Measurements from ENCODE around the gene JUND. TPM values are rescaled to one million over a fixed set of nuclear protein-coding genes. Genes with fewer than 3 reads are reported as not detected.

JUND gene
- total RNA-seq, 6 experiments from 2014 or later, result 70.3 to 99.9 (median 91.7) TPM

DNA sequence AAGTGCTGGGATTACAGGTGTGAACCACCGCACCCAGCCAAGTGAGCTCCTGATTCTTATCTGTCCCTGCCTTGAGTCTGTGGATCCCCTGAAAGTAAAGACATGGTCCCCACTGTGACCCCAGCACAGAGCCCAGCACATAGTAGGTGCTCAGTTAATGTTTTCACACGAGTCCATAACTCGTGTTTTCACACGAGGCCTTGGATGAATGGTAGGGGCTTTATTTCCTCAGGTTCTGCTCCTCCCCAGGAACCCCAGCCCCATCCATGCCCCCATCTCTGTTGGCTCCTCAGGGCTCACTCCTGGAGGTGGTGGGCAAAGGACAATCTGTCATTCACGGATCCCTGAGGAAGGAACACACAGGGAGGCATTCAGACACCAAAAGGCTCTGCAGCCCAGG is 31.6 kb downstream of the JUND start:
- Mint-ChIP-seq H3K27ac (no peak overlapping the region), H3K4me1 (ENCODE audit: low read depth) (no peaks in the 10 kb centered on the region), H3K9me3 (no peaks in the 10 kb centered on the region), H3K27me3 (ENCODE audit: insufficient read depth) (peaks cover 17% of the 10 kb centered on the region), H3K4me3 (no peak overlapping the region), H3K36me3 (ENCODE audit: low read depth) (no peaks in the 10 kb centered on the region)
- DNase-seq, result no peak
- TF ChIP-seq, protein P1, sequence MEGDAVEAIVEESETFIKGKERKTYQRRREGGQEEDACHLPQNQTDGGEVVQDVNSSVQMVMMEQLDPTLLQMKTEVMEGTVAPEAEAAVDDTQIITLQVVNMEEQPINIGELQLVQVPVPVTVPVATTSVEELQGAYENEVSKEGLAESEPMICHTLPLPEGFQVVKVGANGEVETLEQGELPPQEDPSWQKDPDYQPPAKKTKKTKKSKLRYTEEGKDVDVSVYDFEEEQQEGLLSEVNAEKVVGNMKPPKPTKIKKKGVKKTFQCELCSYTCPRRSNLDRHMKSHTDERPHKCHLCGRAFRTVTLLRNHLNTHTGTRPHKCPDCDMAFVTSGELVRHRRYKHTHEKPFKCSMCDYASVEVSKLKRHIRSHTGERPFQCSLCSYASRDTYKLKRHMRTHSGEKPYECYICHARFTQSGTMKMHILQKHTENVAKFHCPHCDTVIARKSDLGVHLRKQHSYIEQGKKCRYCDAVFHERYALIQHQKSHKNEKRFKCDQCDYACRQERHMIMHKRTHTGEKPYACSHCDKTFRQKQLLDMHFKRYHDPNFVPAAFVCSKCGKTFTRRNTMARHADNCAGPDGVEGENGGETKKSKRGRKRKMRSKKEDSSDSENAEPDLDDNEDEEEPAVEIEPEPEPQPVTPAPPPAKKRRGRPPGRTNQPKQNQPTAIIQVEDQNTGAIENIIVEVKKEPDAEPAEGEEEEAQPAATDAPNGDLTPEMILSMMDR (IDR thresholded peaks at IDR 0.05), result no peak

DNA sequence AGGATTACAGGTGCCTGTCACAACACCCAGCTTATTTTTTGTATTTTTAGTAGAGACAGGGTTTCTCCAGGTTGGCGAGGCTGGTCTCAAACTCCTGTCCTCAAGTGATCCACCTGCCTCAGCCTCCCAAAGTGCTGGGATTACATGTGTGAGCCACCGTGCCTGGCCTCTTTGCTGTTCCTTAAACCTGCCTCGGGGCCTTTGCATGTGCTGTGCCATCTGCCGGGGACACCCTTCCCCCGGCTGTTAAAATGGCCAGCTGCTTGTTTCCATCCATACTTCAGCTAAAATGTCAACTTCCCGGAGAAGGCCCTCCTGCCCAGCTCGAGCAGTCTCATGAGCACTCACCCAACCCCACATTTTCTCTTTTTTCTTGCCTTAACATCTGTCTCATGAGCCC is 36.1 kb downstream of the JUND start:
- H3K36me3 Mint-ChIP-seq (ENCODE audit: low read depth), result peaks cover 4% of the 10 kb centered on the region; the same call in 1 of the 2 replicates

DNA sequence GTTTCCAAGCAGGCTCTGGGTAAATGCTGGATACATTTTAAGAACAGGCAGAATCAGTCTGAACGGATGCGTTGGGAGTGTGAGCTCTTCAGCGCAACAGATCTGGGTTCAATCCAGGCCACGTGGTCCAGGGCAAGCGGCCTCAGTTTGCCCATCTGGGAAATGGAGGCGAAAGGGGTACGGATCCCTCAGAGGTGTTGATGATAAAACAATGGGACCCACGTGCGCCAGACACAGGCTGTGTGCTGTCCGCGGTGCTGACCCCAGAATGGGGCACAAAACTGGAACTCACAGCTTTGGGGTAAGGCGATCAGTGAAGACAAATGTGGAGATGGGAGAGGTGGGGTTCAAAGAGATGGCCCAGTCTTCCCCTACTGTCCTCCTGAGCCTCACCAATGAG is 42.1 kb downstream of the JUND start:
- H3K27me3 Mint-ChIP-seq (ENCODE audit: insufficient read depth), result peaks cover 38% of the 10 kb centered on the region
- no peak overlapping the region for H3K4me3 Mint-ChIP-seq
- no peak overlapping the region for H3K27ac Mint-ChIP-seq
- H3K36me3 Mint-ChIP-seq (ENCODE audit: low read depth), result peaks cover 4% of the 10 kb centered on the region; the same call in 1 of the 2 replicates
- TF ChIP-seq, protein P1 (IDR thresholded peaks at IDR 0.05), result no peak
- no peaks in the 10 kb centered on the region for H3K9me3 Mint-ChIP-seq
- H3K4me1 Mint-ChIP-seq (ENCODE audit: low read depth), result no peaks in the 10 kb centered on the region
- no peak for DNase-seq

More for the DNA sequence above, 36.1 kb downstream of the JUND start:
- H3K9me3 Mint-ChIP-seq, result no peaks in the 10 kb centered on the region
- H3K4me3 Mint-ChIP-seq, result no peak overlapping the region
- no peak overlapping the region for H3K27ac Mint-ChIP-seq
- no peaks in the 10 kb centered on the region for H3K4me1 Mint-ChIP-seq (ENCODE audit: low read depth)
- peaks cover 29% of the 10 kb centered on the region for H3K27me3 Mint-ChIP-seq (ENCODE audit: insufficient read depth)
- TF ChIP-seq, protein P1 (IDR thresholded peaks at IDR 0.05), result no peak
- no peak for DNase-seq

DNA sequence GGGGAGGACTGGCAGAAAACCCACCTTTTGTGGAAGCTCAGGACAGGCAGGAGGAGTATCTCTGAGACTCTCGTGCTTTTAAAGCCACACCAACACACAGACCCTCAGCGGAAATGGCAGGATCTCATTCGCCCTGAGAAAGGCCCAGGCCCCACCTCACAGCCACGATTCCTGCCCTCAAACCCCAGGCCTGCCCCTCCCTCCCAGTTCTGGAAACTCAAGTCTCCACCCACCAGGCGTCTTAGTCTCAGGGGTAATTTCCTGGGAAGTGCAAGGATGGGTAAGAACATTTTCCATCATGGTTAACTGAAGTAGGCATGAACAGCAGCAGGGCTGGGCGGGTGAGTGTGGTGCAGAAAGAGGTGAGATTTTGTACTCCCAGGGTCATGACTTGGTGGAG is 47.2 kb downstream of the JUND start:
- H3K27ac Mint-ChIP-seq, result no peak overlapping the region
- peaks cover 11% of the 10 kb centered on the region; the same call in 1 of the 2 replicates for H3K9me3 Mint-ChIP-seq
- H3K4me3 Mint-ChIP-seq, result no peak overlapping the region
- TF ChIP-seq, protein P1 (IDR thresholded peaks at IDR 0.05), result no peak
- DNase-seq, result no peak
- no peaks in the 10 kb centered on the region for H3K4me1 Mint-ChIP-seq (ENCODE audit: low read depth)
- no peaks in the 10 kb centered on the region for H3K36me3 Mint-ChIP-seq (ENCODE audit: low read depth)
- H3K27me3 Mint-ChIP-seq (ENCODE audit: insufficient read depth), result peaks cover 23% of the 10 kb centered on the region

DNA sequence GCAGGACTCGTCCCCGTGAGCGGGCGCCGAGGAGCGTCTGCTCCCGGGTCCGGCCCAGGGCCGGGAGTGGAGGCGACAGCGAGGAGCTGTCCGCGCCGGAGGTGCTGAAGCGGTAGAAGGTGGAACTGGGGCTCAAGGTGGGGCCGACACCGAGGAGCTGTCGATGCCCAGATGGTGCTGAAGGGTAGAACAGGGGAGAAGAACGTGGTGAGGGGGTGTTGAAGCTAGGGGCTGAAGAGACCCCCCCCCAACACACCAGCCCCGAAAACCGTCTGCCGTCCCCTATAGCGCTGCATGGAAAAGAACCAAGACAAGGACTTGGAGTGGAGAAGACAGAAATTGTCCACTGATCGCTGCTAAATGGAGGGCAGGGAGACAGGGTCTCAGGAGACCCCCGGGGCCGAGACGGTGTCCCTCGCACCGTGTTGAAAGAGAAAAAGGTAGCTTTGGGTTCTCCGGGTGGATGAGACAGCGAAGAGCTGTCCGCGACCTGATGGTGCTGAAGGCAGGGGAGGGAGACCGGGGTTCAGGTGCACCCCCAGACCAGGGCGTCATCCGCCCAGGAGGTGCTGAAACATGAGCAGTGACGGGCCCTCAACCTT is 48.1 kb downstream of the JUND start:
- TF ChIP-seq, protein P1 (IDR thresholded peaks at IDR 0.05), result no peak
- no peak for DNase-seq
- Mint-ChIP-seq H3K27ac (no peak overlapping the region), H3K36me3 (ENCODE audit: low read depth) (no peaks in the 10 kb centered on the region), H3K4me3 (no peak overlapping the region), H3K4me1 (ENCODE audit: low read depth) (no peaks in the 10 kb centered on the region), H3K9me3 (peaks cover 11% of the 10 kb centered on the region; the same call in 1 of the 2 replicates), H3K27me3 (ENCODE audit: insufficient read depth) (peaks cover 20% of the 10 kb centered on the region)
